HepG2 (cell line): ENCODE data around the gene FGFR3. TPM values are rescaled to one million over a fixed set of nuclear protein-coding genes. Genes with fewer than 3 reads are reported as not detected.

Source experiments
- ARNT ChIP-seq: fragments of 450-650 bp; IDR thresholded peaks from 2 replicates; pipeline ENCODE4 v1.6.1; 2017
- CBX2 ChIP-seq, 2 experiments: fragments of 200-600 bp in 1 of 2; sonication (generic); formaldehyde crosslinking in 1 of 2; IDR thresholded peaks; 2 replicates each; pipeline versions ENCODE4 v1.7.0 to v1.8.1; 2018 to 2022; ENCODE audit warnings: low read depth in 2 of 2, low read length in 1 of 2, mild to moderate bottlenecking in 1 of 2, missing genetic modification reagents in 1 of 2
- FOXC1 ChIP-seq: sonication (generic); formaldehyde crosslinking; IDR thresholded peaks from 2 replicates; pipeline ENCODE4 v1.8.0; 2022; ENCODE audit warnings: mild to moderate bottlenecking, missing genetic modification reagents, borderline replicate concordance
- HDAC1 ChIP-seq: sonication (generic); formaldehyde crosslinking; IDR thresholded peaks from 2 replicates; pipeline ENCODE4 v1.5.1; 2020; ENCODE audit warnings: mild to moderate bottlenecking, missing genetic modification reagents
- IRF9 ChIP-seq: sonication (generic); formaldehyde crosslinking; IDR thresholded peaks from 2 replicates; pipeline ENCODE4 v1.8.0; 2022; ENCODE audit warnings: missing genetic modification reagents, mild to moderate bottlenecking, borderline replicate concordance
- NR2F2 ChIP-seq: IDR thresholded peaks from 2 replicates; pipeline ENCODE4 v1.6.1; 2012; ENCODE audit warnings: low read depth, inconsistent platforms, borderline replicate concordance
- POGZ ChIP-seq: sonication (generic); formaldehyde crosslinking; IDR thresholded peaks from 2 replicates; pipeline ENCODE4 v1.4.0; 2020; ENCODE audit warnings: mild to moderate bottlenecking, missing genetic modification reagents
- RFX3 ChIP-seq: IDR thresholded peaks from 2 replicates; pipeline ENCODE4 v1.6.1; 2016; ENCODE audit warnings: missing biosample characterization, missing genetic modification reagents
- YEATS4 ChIP-seq: sonication (generic); formaldehyde crosslinking; IDR thresholded peaks from 2 replicates; pipeline ENCODE4 v1.4.0; 2020; ENCODE audit warnings: missing genetic modification reagents, borderline replicate concordance
- ZC3H13 ChIP-seq: sonication (generic); formaldehyde crosslinking; IDR thresholded peaks from 2 replicates; pipeline ENCODE4 v1.8.1; 2023; ENCODE audit warnings: mild to moderate bottlenecking, missing genetic modification reagents, moderate library complexity
- ZFY ChIP-seq: sonication (generic); formaldehyde crosslinking; IDR thresholded peaks from 2 replicates; pipeline ENCODE4 v1.4.0; 2020; ENCODE audit warnings: missing genetic modification reagents
- ZNF136 ChIP-seq: sonication (generic); formaldehyde crosslinking; IDR thresholded peaks from 2 replicates; pipeline ENCODE4 v1.8.1; 2022; ENCODE audit warnings: low read depth, mild to moderate bottlenecking, moderate library complexity, missing genetic modification reagents
- ZNF556 ChIP-seq: sonication (generic); formaldehyde crosslinking; IDR thresholded peaks from 2 replicates; pipeline ENCODE4 v1.4.0; 2020; ENCODE audit warnings: mild to moderate bottlenecking, missing genetic modification reagents, borderline replicate concordance
- ZNF614 ChIP-seq: IDR thresholded peaks from 2 replicates; pipeline ENCODE4 v1.6.1; 2018; ENCODE audit warnings: missing biosample characterization, missing genetic modification reagents, inconsistent platforms, borderline replicate concordance
- ZSCAN20 ChIP-seq: sonication (generic); formaldehyde crosslinking; IDR thresholded peaks from 2 replicates; pipeline ENCODE4 v1.4.0; 2020; ENCODE audit warnings: missing genetic modification reagents, mild to moderate bottlenecking, borderline replicate concordance
- polyA plus RNA-seq, 8 experiments: library from polyadenylated mRNA; depleted of rRNA in 3 of 8; stranded (reverse) in 7 of 8; unstranded in 1 of 8; fragments of >200 nt; fragmentation: Illumina TruSeq in 4 of 8; extraction: Trizol in 4 of 8; gene quantifications; 2 replicates each; pipeline versions ENCODE4 v1.2.1 to v1.2.3, GENCODE V29; 2011 to 2016; ENCODE audit warnings: low read depth in 4 of 8, missing spikeins in 1 of 8, mixed read lengths in 1 of 8; ENCODE audit not compliant: insufficient read depth in 1 of 8
- total RNA-seq, 5 experiments: library from RNA; depleted of rRNA; stranded (reverse); fragments of >200 nt; fragmentation: Illumina TruSeq; extraction: Trizol; gene quantifications; 2 replicates each; pipeline ENCODE4 v1.2.3, GENCODE V29; 2016; ENCODE audit warnings: low read depth in 1 of 5
- TF ChIP-seq, protein P1 (sequence below): sonication (generic); formaldehyde crosslinking; IDR thresholded peaks from 2 replicates; pipeline ENCODE4 v1.5.1; 2020; ENCODE audit warnings: missing genetic modification reagents, mild to moderate bottlenecking, borderline replicate concordance
- TF ChIP-seq, protein P2 (sequence below): sonication (generic); formaldehyde crosslinking; IDR thresholded peaks from 2 replicates; pipeline ENCODE4; 2020; ENCODE audit warnings: missing genetic modification reagents, mild to moderate bottlenecking, borderline replicate concordance
- TF ChIP-seq, protein P3 (sequence below): sonication (generic); formaldehyde crosslinking; IDR thresholded peaks from 2 replicates; pipeline ENCODE4 v1.8.1; 2023; ENCODE audit warnings: mild to moderate bottlenecking, missing genetic modification reagents
- TF ChIP-seq, protein P4 (sequence below): sonication (generic); formaldehyde crosslinking; IDR thresholded peaks from 2 replicates; pipeline ENCODE4 v1.4.0; 2020; ENCODE audit warnings: missing genetic modification reagents

The FGFR3 gene
- total and polyA plus RNA-seq, 2 of the 13 experiments (the other 11 are each of a cell fraction or from before 2014, with no cell fraction given): 103 to 109 TPM

DNA sequence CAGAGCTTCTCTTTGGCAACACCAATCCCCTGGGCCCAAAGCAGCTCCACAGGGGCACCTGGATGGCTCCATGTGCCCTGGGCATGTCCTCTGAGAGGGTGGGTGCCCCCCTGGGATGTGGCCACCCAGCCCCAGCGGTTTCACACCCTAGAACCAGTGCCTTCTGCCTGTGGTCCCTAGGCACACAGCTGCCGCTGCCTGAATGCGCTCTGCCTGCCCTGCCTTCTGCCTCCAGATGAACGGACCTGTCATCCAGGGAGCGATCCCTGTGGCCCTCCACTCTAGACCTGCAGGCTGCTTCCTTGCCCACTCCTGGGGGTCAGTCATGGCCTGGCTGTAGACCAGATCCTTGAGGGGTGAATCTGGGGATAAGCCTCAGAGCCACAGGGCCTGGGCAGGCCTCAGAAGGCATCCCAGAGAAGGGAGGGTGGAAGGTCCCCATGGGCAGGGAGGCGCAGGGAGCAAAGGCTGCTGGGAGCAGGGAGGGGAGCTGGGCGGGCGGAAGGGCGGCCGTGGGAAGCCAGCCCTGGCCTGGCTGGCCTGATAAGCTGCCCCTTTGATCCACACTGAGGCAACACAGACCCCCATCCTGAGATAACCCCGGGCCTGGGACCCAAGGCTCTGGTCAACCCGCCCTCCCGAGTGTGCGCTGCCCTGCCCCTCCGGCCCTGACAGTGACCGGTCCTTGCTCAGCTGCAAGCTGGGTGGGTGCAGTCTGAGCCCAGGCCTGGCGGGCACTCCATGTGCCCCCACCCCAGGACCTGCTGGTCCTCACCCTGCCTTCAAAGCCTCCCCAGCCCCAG, 8.1 kb upstream of the FGFR3 start (continued):
- TF ChIP-seq, protein P1, sequence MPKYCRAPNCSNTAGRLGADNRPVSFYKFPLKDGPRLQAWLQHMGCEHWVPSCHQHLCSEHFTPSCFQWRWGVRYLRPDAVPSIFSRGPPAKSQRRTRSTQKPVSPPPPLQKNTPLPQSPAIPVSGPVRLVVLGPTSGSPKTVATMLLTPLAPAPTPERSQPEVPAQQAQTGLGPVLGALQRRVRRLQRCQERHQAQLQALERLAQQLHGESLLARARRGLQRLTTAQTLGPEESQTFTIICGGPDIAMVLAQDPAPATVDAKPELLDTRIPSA (CRISPR knock-in tag): no peak
- TF ChIP-seq ZNF136 (CRISPR knock-in tag) (no peak), CBX2 (IDR thresholded peaks at IDR 0.05; ENCODE audit: low read depth, low read length) (no peak), CBX2 (CRISPR knock-in tag; IDR thresholded peaks at IDR 0.05; ENCODE audit: low read depth) (no peak), NR2F2 (no peak), ZFY (CRISPR knock-in tag) (peak; percentile 87), YEATS4 (CRISPR knock-in tag) (peak; percentile 63; the same call in 1 of the 2 replicates), RFX3 (no peak), ZNF556 (CRISPR knock-in tag) (peak; percentile 95; the same call in 1 of the 2 replicates), ZSCAN20 (CRISPR knock-in tag) (no peak), FOXC1 (CRISPR knock-in tag) (peak; percentile 68; the same call in 1 of the 2 replicates), IRF9 (CRISPR knock-in tag) (peak; percentile 74), HDAC1 (peak; percentile 38; the same call in 1 of the 2 replicates), ZC3H13 (CRISPR knock-in tag) (no peak), ARNT (no peak), ZNF614 (CRISPR knock-in tag) (0 out of 2 replicates have a peak, but pooled peaks have one; percentile 24), POGZ (CRISPR knock-in tag) (0 out of 2 replicates have a peak, but pooled peaks have one; percentile 37)
- TF ChIP-seq, protein P2, sequence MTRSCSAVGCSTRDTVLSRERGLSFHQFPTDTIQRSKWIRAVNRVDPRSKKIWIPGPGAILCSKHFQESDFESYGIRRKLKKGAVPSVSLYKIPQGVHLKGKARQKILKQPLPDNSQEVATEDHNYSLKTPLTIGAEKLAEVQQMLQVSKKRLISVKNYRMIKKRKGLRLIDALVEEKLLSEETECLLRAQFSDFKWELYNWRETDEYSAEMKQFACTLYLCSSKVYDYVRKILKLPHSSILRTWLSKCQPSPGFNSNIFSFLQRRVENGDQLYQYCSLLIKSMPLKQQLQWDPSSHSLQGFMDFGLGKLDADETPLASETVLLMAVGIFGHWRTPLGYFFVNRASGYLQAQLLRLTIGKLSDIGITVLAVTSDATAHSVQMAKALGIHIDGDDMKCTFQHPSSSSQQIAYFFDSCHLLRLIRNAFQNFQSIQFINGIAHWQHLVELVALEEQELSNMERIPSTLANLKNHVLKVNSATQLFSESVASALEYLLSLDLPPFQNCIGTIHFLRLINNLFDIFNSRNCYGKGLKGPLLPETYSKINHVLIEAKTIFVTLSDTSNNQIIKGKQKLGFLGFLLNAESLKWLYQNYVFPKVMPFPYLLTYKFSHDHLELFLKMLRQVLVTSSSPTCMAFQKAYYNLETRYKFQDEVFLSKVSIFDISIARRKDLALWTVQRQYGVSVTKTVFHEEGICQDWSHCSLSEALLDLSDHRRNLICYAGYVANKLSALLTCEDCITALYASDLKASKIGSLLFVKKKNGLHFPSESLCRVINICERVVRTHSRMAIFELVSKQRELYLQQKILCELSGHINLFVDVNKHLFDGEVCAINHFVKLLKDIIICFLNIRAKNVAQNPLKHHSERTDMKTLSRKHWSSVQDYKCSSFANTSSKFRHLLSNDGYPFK (CRISPR knock-in tag): peak; percentile 58; the same call in 1 of the 2 replicates
- TF ChIP-seq, protein P3, sequence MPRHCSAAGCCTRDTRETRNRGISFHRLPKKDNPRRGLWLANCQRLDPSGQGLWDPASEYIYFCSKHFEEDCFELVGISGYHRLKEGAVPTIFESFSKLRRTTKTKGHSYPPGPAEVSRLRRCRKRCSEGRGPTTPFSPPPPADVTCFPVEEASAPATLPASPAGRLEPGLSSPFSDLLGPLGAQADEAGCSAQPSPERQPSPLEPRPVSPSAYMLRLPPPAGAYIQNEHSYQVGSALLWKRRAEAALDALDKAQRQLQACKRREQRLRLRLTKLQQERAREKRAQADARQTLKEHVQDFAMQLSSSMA: 0 out of 2 replicates have a peak, but pooled peaks have one; percentile 16
- TF ChIP-seq, protein P4, sequence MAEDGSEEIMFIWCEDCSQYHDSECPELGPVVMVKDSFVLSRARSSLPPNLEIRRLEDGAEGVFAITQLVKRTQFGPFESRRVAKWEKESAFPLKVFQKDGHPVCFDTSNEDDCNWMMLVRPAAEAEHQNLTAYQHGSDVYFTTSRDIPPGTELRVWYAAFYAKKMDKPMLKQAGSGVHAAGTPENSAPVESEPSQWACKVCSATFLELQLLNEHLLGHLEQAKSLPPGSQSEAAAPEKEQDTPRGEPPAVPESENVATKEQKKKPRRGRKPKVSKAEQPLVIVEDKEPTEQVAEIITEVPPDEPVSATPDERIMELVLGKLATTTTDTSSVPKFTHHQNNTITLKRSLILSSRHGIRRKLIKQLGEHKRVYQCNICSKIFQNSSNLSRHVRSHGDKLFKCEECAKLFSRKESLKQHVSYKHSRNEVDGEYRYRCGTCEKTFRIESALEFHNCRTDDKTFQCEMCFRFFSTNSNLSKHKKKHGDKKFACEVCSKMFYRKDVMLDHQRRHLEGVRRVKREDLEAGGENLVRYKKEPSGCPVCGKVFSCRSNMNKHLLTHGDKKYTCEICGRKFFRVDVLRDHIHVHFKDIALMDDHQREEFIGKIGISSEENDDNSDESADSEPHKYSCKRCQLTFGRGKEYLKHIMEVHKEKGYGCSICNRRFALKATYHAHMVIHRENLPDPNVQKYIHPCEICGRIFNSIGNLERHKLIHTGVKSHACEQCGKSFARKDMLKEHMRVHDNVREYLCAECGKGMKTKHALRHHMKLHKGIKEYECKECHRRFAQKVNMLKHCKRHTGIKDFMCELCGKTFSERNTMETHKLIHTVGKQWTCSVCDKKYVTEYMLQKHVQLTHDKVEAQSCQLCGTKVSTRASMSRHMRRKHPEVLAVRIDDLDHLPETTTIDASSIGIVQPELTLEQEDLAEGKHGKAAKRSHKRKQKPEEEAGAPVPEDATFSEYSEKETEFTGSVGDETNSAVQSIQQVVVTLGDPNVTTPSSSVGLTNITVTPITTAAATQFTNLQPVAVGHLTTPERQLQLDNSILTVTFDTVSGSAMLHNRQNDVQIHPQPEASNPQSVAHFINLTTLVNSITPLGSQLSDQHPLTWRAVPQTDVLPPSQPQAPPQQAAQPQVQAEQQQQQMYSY (CRISPR knock-in tag): no peak
